IMR-90 (cell line): ENCODE measurements around the gene ADM5. TPM values are rescaled to one million over a fixed set of nuclear protein-coding genes. Genes with fewer than 3 reads are reported as not detected.

ENCODE experiments used
- ATAC-seq: fragments of 200-7000 bp; cut with Tn5 transposase; 2 replicates; pipeline ENCODE4 v1.9.1; 2020; ENCODE audit warnings: low read depth, mild to moderate bottlenecking, moderate library complexity
- BruUV-seq: library from RNA; stranded (reverse); fragments of 400-500 nt; replicated peaks from 2 replicates; lab custom pipeline; 2021; lab: Mats Ljungman, UMichigan
- CTCF ChIA-PET: fragments of 300-600 bp; formaldehyde crosslinking; extraction: SDS; loops from one replicate; lab custom pipeline; 2021; ENCODE audit warnings: antibody characterized with exemption; lab: Yijun Ruan, JAX
- POLR2A ChIA-PET: fragments of 300-600 bp; sonication (Branson Sonifier 250); formaldehyde crosslinking; loops from one replicate; lab custom pipeline; 2022; ENCODE audit warnings: antibody characterized with exemption; ENCODE audit not compliant: unreplicated experiment; lab: Charles Lee
- DNase-seq: peaks from one replicate; pipeline ENCODE4 v3.0.0; 2013
- H2AFZ ChIP-seq: replicated peaks from 2 replicates; pipeline ENCODE3; 2013; ENCODE audit warnings: low read length, mild to moderate bottlenecking; ENCODE audit not compliant: poor library complexity
- H2AK5ac ChIP-seq: 2 replicates; pipeline ENCODE4 v1.6.1; 2013; ENCODE audit warnings: low read depth, low read length, inconsistent platforms
- H2AK9ac ChIP-seq: replicated peaks from 2 replicates; pipeline ENCODE3; 2013; ENCODE audit warnings: mild to moderate bottlenecking, low read depth, low read length, moderate library complexity; ENCODE audit not compliant: poor library complexity
- H2BK120ac ChIP-seq: 2 replicates; pipeline ENCODE4 v1.6.1; 2013; ENCODE audit warnings: low read depth, low read length, inconsistent platforms
- H2BK15ac ChIP-seq: 3 replicates; pipeline ENCODE4 v1.6.1; 2013; ENCODE audit warnings: low read depth, low read length, inconsistent platforms
- H2BK20ac ChIP-seq: 2 replicates; pipeline ENCODE4 v1.6.1; 2013; ENCODE audit warnings: low read depth, mild to moderate bottlenecking, inconsistent platforms, low read length, moderate library complexity
- H2BK5ac ChIP-seq: 2 replicates; pipeline ENCODE4 v1.6.1; 2013; ENCODE audit warnings: mild to moderate bottlenecking, low read depth, low read length, inconsistent platforms; ENCODE audit not compliant: poor library complexity, severe bottlenecking
- H3K14ac ChIP-seq: replicated peaks from 2 replicates; pipeline ENCODE4 v1.6.1; 2013; ENCODE audit warnings: low read depth, low read length, inconsistent platforms
- H3K18ac ChIP-seq: 2 replicates; pipeline ENCODE4 v1.6.1; 2013; ENCODE audit warnings: low read depth, low read length, control low read depth
- H3K23ac ChIP-seq: 2 replicates; pipeline ENCODE4 v1.6.1; 2013; ENCODE audit warnings: low read depth, low read length, inconsistent platforms
- H3K27ac ChIP-seq: 2 replicates; pipeline ENCODE4 v1.5.1; 2013; ENCODE audit warnings: mild to moderate bottlenecking, control low read depth, low read length; ENCODE audit not compliant: insufficient read depth
- H3K27me3 ChIP-seq: 2 replicates; pipeline ENCODE4 v1.6.1; 2013; ENCODE audit warnings: low read length; ENCODE audit not compliant: control insufficient read depth, insufficient read depth
- H3K36me3 ChIP-seq: 2 replicates; pipeline ENCODE4 v1.6.1; 2013; ENCODE audit warnings: low read length, mixed read lengths; ENCODE audit not compliant: control insufficient read depth, insufficient read depth
- H3K4ac ChIP-seq: 2 replicates; pipeline ENCODE4 v1.6.1; 2013; ENCODE audit warnings: low read depth, low read length, inconsistent platforms
- H3K4me1 ChIP-seq: 2 replicates; pipeline ENCODE4 v1.6.1; 2013; ENCODE audit warnings: low read length, mixed read lengths; ENCODE audit not compliant: control insufficient read depth, insufficient read depth
- H3K4me2 ChIP-seq: 2 replicates; pipeline ENCODE4 v1.6.1; 2013; ENCODE audit warnings: low read depth, mild to moderate bottlenecking, control low read depth, low read length, moderate library complexity
- H3K4me3 ChIP-seq: 2 replicates; pipeline ENCODE4 v1.5.1; 2013; ENCODE audit warnings: low read depth, mild to moderate bottlenecking, control low read depth, low read length, moderate library complexity; ENCODE audit not compliant: insufficient read depth
- H3K56ac ChIP-seq: 2 replicates; pipeline ENCODE4 v1.6.1; 2013; ENCODE audit warnings: low read length, inconsistent platforms; ENCODE audit not compliant: insufficient read depth; ENCODE audit errors: extremely low read depth
- H3K79me1 ChIP-seq, 2 experiments: 2 replicates each; pipeline ENCODE4 v1.6.1; 2013; ENCODE audit warnings: low read length in 2 of 2, inconsistent platforms in 1 of 2, low read depth in 1 of 2
- H3K9ac ChIP-seq: 2 replicates; pipeline ENCODE4 v1.6.1; 2013; ENCODE audit warnings: low read depth, low read length, control low read depth
- H3K9me1 ChIP-seq: 2 replicates; pipeline ENCODE4 v1.6.1; 2013; ENCODE audit warnings: low read length, inconsistent platforms; ENCODE audit not compliant: insufficient read depth
- H3K9me3 ChIP-seq: 2 replicates; pipeline ENCODE4 v1.6.1; 2013; ENCODE audit warnings: low read length; ENCODE audit not compliant: control insufficient read depth, insufficient read depth
- H4K20me1 ChIP-seq: 2 replicates; pipeline ENCODE4 v1.6.1; 2013; ENCODE audit warnings: low read length, inconsistent platforms; ENCODE audit not compliant: insufficient read depth
- H4K5ac ChIP-seq: 2 replicates; pipeline ENCODE4 v1.6.1; 2013; ENCODE audit warnings: mild to moderate bottlenecking, low read depth, low read length, control low read depth
- H4K8ac ChIP-seq, 2 experiments: 2 replicates each; pipeline ENCODE4 v1.6.1; 2013; ENCODE audit warnings: low read depth in 2 of 2, low read length in 2 of 2, control low read depth in 1 of 2, inconsistent platforms in 1 of 2
- H4K91ac ChIP-seq: 2 replicates; pipeline ENCODE4 v1.6.1; 2013; ENCODE audit warnings: low read depth, low read length, inconsistent platforms; ENCODE audit not compliant: insufficient read depth
- CEBPB ChIP-seq: IDR thresholded peaks from 2 replicates; pipeline ENCODE4 v1.6.1; 2012; ENCODE audit warnings: low read depth, low read length, improper control_type of control experiment
- FOS ChIP-seq: fragments of 150-350 bp; IDR thresholded peaks from 2 replicates; pipeline ENCODE4 v1.6.1; 2016; ENCODE audit warnings: low read depth, low read length
- MAFK ChIP-seq: IDR thresholded peaks from 2 replicates; pipeline ENCODE4 v1.6.1; 2012; ENCODE audit warnings: low read depth, low read length, improper control_type of control experiment
- MAZ ChIP-seq: IDR thresholded peaks from 2 replicates; pipeline ENCODE4 v1.6.1; 2012; ENCODE audit warnings: low read depth, mild to moderate bottlenecking, low read length, improper control_type of control experiment, moderate library complexity, borderline replicate concordance
- MXI1 ChIP-seq: IDR thresholded peaks from 2 replicates; pipeline ENCODE4 v1.6.1; 2012; ENCODE audit warnings: low read depth, mild to moderate bottlenecking, low read length, moderate library complexity, borderline replicate concordance
- WGBS, 2 experiments: methylation state at CpG; one replicate each; pipeline versions ENCODE4 v1.1.5 to v1.1.7; 2013; ENCODE audit warnings: missing lambda C conversion rate in 2 of 2; ENCODE audit not compliant: insufficient read length in 1 of 2; ENCODE audit errors: extremely low coverage in 2 of 2; 5-methylcytosine and 5-hydroxymethylcytosine counted together
- dilution Hi-C: fragments of 300-500 bp; cut with HindIII; formaldehyde crosslinking; loops from one replicate; pipeline ENCODE4 v1.14.3; 2018; ENCODE audit warnings: low sequenced_read_pairs; ENCODE audit not compliant: unreplicated experiment
- in situ Hi-C: fragments of 300-500 bp; cut with MboI; formaldehyde crosslinking; loops from 3 replicates; pipeline ENCODE4 v1.14.3; 2019; ENCODE audit warnings: low sequenced_read_pairs, inconsistent platforms, mixed read lengths
- intact Hi-C: fragments of 100-400 bp; cut with micrococcal nuclease; formaldehyde crosslinking; loops from 2 replicates; pipeline ENCODE4 v1.10.0; 2022
- polyA plus RNA-seq, 3 experiments: library from polyadenylated mRNA; depleted of rRNA; stranded (reverse); fragments of >200 nt; gene quantifications; 2 replicates each; pipeline ENCODE4 v1.2.3, GENCODE V29; 2012; ENCODE audit warnings: low replicate concordance in 1 of 3
- total RNA-seq: library from RNA; depleted of rRNA; stranded (reverse); fragments of >200 nt; gene quantifications from 2 replicates; pipeline ENCODE4 v1.2.3, GENCODE V29; 2012

ADM5 gene
- total and polyA plus RNA-seq, 2 of the 4 experiments (the other 2 are of a cell fraction) = 0.18 to 0.99 TPM

- Histone ChIP-seq H4K91ac (no peak overlapping the region), H4K5ac (no peak overlapping the region), H3K9me3 (no peaks in the 10 kb centered on the region), H3K4me1 (peaks cover 13% of the 10 kb centered on the region), H2AK9ac (no peak overlapping the region), H3K9ac (no peak overlapping the region), H2AFZ (no peak overlapping the region), H3K4ac (no peak overlapping the region), H2AK5ac (no peak overlapping the region), H4K20me1 (peaks cover 59% of the 10 kb centered on the region), H3K56ac (no peak overlapping the region), H3K23ac (no peak overlapping the region), H3K27me3 (no peaks in the 10 kb centered on the region), H3K79me1 (peaks cover 19 to 70% of the 10 kb centered on the region in 2 experiments), H4K8ac (no peak overlapping the region), H3K4me2 (no peak overlapping the region), H2BK5ac (no peak overlapping the region), H2BK20ac (no peak overlapping the region), H3K4me3 (no peak overlapping the region), H3K14ac (no peak overlapping the region), H3K9me1 (peaks cover 3% of the 10 kb centered on the region; the same call in 1 of the 2 replicates), H3K36me3 (peaks cover 41% of the 10 kb centered on the region), H3K27ac (no peak overlapping the region), H3K18ac (no peak overlapping the region), H2BK120ac (no peak overlapping the region), H2BK15ac (no peak overlapping the region)
- dilution Hi-C loops = no loop called here
- DNase-seq (no peak), ATAC-seq (no peak)
- BruUV-seq = no TSS peak
- ChIA-PET POLR2A (no interaction called here), CTCF (no interaction called here)
- intact Hi-C loops = loop anchor here (5.0 kb wide), 1 partner anchor 110 kb away; no protein-coding TSS in a partner anchor
- in situ Hi-C loops = loop anchor here (10.0 kb wide), 1 partner anchor 173 kb away; the partner anchor contains the start of gene PTOV1
- 100% methylated on average over 1 of the region's 8 CpGs; no CpG with 5 or more reads in 1 of the 2 experiments for WGBS, 2 experiments
- TF ChIP-seq CEBPB (no peak), MAZ (no peak), MAFK (no peak), MXI1 (no peak), FOS (no peak)
These were observed 7.1 kb upstream of the ADM5 start for GRCh38 chr19:49682274-49682673.
